K562 (cell line): Measurements from ENCODE around the gene NMUR1. TPM values are rescaled to one million over a fixed set of nuclear protein-coding genes. Genes with fewer than 3 reads are reported as not detected.

Source experiments
- BRD4 ChIP-seq: fragments of 200-600 bp; sonication (generic); IDR thresholded peaks from 2 replicates; pipeline ENCODE4 v1.6.1; 2017; ENCODE audit warnings: inconsistent platforms
- CREM ChIP-seq: IDR thresholded peaks from 2 replicates; pipeline ENCODE4 v1.6.1; 2014; ENCODE audit warnings: antibody characterized with exemption, low read depth
- HSF4 ChIP-seq: fragments of 250-450 bp; sonication (Bioruptor Pico); IDR thresholded peaks from 2 replicates; pipeline ENCODE4 v2.1.2; 2022; ENCODE audit warnings: mild to moderate bottlenecking, moderate library complexity, borderline replicate concordance
- KDM4B ChIP-seq, 2 experiments: fragments of 450-650 bp in 1 of 2; sonication (generic) in 1 of 2; IDR thresholded peaks; 2 replicates each; pipeline ENCODE4 v1.6.1; 2016 to 2017; ENCODE audit warnings: borderline replicate concordance in 2 of 2, antibody characterized with exemption in 1 of 2, low read depth in 1 of 2, mild to moderate bottlenecking in 1 of 2
- MYNN ChIP-seq, 2 experiments: sonication (generic); formaldehyde crosslinking in 1 of 2; IDR thresholded peaks; 2 replicates each; pipeline versions ENCODE4 v1.5.0 to v1.6.1; 2016 to 2020; ENCODE audit warnings: antibody characterized with exemption in 1 of 2, missing genetic modification reagents in 1 of 2
- NCOA2 ChIP-seq, 2 experiments: fragments of 450-650 bp; IDR thresholded peaks; 2 replicates each; pipeline ENCODE4 v1.6.1; 2018; ENCODE audit warnings: mild to moderate bottlenecking in 2 of 2, moderate library complexity in 1 of 2; ENCODE audit not compliant: partially characterized antibody in 2 of 2
- POLR2G ChIP-seq: fragments of 200-400 bp; formaldehyde crosslinking; IDR thresholded peaks from 2 replicates; pipeline ENCODE4 v1.6.1; 2017; ENCODE audit warnings: low read depth, mild to moderate bottlenecking, antibody characterized with exemption, low read length, moderate library complexity
- SIRT6 ChIP-seq: IDR thresholded peaks from one replicate; pipeline ENCODE4 v1.6.1; 2012; ENCODE audit warnings: low read depth, mild to moderate bottlenecking, control low read depth, inconsistent platforms, low read length, moderate library complexity
- U2AF1 ChIP-seq: fragments of 200-400 bp; formaldehyde crosslinking; optimal IDR thresholded peaks from 2 replicates; pipeline ENCODE3; 2017; ENCODE audit warnings: mild to moderate bottlenecking, low read depth, low read length, moderate library complexity
- ZNF263 ChIP-seq: sonication (generic); formaldehyde crosslinking; IDR thresholded peaks from 2 replicates; pipeline ENCODE4 v1.8.0; 2022; ENCODE audit warnings: mild to moderate bottlenecking, missing genetic modification reagents, borderline replicate concordance
- ZNF644 ChIP-seq: fragments of 200-800 bp; sonication (Bioruptor generic); IDR thresholded peaks from 2 replicates; pipeline ENCODE4 v1.6.1; 2016; ENCODE audit warnings: low read depth, missing genetic modification characterization, missing compliant biosample characterization
- polyA plus RNA-seq, 8 experiments: library from polyadenylated mRNA; depleted of rRNA in 4 of 8; stranded (reverse) in 5 of 8; unstranded in 3 of 8; fragments of >200 nt; fragmentation: Nextera tagmentation in 2 of 8; fragmentation: Illumina TruSeq in 1 of 8; extraction: Ambion mirVana in 2 of 8; extraction: Trizol in 1 of 8; gene quantifications; 2 replicates each; pipeline versions ENCODE4 v1.2.1 to v1.2.3, GENCODE V29; 2011 to 2014; ENCODE audit warnings: inconsistent platforms in 1 of 8, missing spikeins in 1 of 8
- total RNA-seq, 7 experiments: library from RNA; depleted of rRNA in 6 of 7; stranded (reverse); fragments of >200 nt in 6 of 7; fragmentation: Illumina TruSeq in 2 of 7; extraction: Trizol in 2 of 7; gene quantifications; 2 replicates each; pipeline versions ENCODE4 v1.2.1 to v1.2.3, GENCODE V29; 2011 to 2021; ENCODE audit warnings: low replicate concordance in 1 of 7
- TF ChIP-seq, protein P1 (sequence below): IDR thresholded peaks from 2 replicates; pipeline ENCODE4 v1.6.1; 2011; ENCODE audit warnings: borderline replicate concordance, low read depth, mild to moderate bottlenecking, moderate library complexity, low read length; ENCODE audit not compliant: insufficient read depth, poor library complexity, severe bottlenecking
- TF ChIP-seq, protein P2 (sequence below): sonication (generic); formaldehyde crosslinking; IDR thresholded peaks from 2 replicates; pipeline ENCODE4 v1.8.1; 2023; ENCODE audit warnings: mild to moderate bottlenecking, missing genetic modification reagents, moderate library complexity
- TF ChIP-seq, protein P3 (sequence below), 3 experiments: IDR thresholded peaks in 2 of 3; conservative IDR thresholded peaks in 1 of 3; 2 replicates each; pipeline ENCODE4 v1.5.1; 2011 to 2012; ENCODE audit warnings: low read length in 3 of 3, mild to moderate bottlenecking in 3 of 3, control low read depth in 2 of 3, improper control_type of control experiment in 1 of 3, inconsistent platforms in 1 of 3, low read depth in 1 of 3, mixed read lengths in 1 of 3, moderate library complexity in 1 of 3; ENCODE audit not compliant: insufficient read depth in 2 of 3
- TF ChIP-seq, protein P4 (sequence below): fragments of 250-450 bp; sonication (Bioruptor Pico); IDR thresholded peaks from 2 replicates; pipeline ENCODE4 v1.4.0; 2020; ENCODE audit warnings: borderline replicate concordance
- TF ChIP-seq, protein P5 (sequence below): sonication (generic); formaldehyde crosslinking; IDR thresholded peaks from 2 replicates; pipeline ENCODE4 v1.8.0; 2022; ENCODE audit warnings: missing genetic modification reagents, mild to moderate bottlenecking, moderate library complexity, borderline replicate concordance
- TF ChIP-seq, protein P6 (sequence below): IDR thresholded peaks from 3 replicates; pipeline ENCODE4 v1.6.1; 2011; ENCODE audit warnings: borderline replicate concordance, mild to moderate bottlenecking; ENCODE audit not compliant: insufficient read length, insufficient read depth

NMUR1 gene
- total and polyA plus RNA-seq, 9 of the 15 experiments (the other 6 are each of a cell fraction or from before 2014, with no cell fraction given) = 0.01 to 0.27 (median 0.15) TPM

DNA sequence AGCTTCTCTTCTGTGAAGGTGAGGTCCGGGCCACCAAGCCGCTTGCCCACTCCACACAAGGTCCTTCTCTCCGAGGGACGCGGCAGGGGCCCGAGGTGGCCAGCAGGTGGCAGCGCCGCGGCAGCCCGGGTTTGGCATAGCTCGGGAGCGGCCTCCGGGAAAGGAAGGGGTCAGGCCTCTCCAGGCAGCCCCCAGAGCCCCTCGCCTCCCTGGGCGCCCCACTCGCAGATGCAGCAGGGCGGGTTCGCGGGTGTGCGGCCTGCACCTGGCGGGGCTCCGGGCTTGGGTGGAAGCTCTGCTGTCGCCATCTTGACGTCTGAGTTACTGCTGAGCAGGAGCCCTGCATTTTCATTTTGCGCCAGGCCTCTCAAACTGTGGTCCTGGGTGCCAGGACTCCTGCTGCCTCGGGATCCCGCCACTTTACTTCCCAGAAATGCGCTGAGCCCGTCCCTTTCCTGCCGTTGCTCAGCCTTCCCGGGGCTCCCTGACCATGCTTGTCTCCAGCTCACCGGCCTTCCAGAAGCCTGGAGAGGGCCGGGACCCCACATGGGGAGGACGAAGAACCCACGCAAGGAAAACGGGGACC is 47.3 kb downstream of the NMUR1 start (continued):
- TF ChIP-seq, protein P1, sequence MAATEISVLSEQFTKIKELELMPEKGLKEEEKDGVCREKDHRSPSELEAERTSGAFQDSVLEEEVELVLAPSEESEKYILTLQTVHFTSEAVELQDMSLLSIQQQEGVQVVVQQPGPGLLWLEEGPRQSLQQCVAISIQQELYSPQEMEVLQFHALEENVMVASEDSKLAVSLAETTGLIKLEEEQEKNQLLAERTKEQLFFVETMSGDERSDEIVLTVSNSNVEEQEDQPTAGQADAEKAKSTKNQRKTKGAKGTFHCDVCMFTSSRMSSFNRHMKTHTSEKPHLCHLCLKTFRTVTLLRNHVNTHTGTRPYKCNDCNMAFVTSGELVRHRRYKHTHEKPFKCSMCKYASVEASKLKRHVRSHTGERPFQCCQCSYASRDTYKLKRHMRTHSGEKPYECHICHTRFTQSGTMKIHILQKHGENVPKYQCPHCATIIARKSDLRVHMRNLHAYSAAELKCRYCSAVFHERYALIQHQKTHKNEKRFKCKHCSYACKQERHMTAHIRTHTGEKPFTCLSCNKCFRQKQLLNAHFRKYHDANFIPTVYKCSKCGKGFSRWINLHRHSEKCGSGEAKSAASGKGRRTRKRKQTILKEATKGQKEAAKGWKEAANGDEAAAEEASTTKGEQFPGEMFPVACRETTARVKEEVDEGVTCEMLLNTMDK = peak; percentile 3
- TF ChIP-seq, protein P2, sequence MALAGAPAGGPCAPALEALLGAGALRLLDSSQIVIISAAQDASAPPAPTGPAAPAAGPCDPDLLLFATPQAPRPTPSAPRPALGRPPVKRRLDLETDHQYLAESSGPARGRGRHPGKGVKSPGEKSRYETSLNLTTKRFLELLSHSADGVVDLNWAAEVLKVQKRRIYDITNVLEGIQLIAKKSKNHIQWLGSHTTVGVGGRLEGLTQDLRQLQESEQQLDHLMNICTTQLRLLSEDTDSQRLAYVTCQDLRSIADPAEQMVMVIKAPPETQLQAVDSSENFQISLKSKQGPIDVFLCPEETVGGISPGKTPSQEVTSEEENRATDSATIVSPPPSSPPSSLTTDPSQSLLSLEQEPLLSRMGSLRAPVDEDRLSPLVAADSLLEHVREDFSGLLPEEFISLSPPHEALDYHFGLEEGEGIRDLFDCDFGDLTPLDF (CRISPR knock-in tag) = no peak
- no peak for TF ChIP-seq HSF4 (CRISPR knock-in tag)
- no peak for TF ChIP-seq MYNN (IDR thresholded peaks at IDR 0.05)
- no peak for TF ChIP-seq MYNN (CRISPR knock-in tag; IDR thresholded peaks at IDR 0.05)
- TF ChIP-seq, protein P3, sequence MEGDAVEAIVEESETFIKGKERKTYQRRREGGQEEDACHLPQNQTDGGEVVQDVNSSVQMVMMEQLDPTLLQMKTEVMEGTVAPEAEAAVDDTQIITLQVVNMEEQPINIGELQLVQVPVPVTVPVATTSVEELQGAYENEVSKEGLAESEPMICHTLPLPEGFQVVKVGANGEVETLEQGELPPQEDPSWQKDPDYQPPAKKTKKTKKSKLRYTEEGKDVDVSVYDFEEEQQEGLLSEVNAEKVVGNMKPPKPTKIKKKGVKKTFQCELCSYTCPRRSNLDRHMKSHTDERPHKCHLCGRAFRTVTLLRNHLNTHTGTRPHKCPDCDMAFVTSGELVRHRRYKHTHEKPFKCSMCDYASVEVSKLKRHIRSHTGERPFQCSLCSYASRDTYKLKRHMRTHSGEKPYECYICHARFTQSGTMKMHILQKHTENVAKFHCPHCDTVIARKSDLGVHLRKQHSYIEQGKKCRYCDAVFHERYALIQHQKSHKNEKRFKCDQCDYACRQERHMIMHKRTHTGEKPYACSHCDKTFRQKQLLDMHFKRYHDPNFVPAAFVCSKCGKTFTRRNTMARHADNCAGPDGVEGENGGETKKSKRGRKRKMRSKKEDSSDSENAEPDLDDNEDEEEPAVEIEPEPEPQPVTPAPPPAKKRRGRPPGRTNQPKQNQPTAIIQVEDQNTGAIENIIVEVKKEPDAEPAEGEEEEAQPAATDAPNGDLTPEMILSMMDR (IDR thresholded peaks at IDR 0.05 in 2 of 3, conservative IDR thresholded peaks at IDR 0.05 in 1 of 3; ENCODE audit: insufficient read depth in 2 of 3, low read depth in 1 of 3, low read length in 3 of 3) = peak; percentile 68 to 76 (median 75)
- TF ChIP-seq U2AF1 = no peak
- TF ChIP-seq, protein P4, sequence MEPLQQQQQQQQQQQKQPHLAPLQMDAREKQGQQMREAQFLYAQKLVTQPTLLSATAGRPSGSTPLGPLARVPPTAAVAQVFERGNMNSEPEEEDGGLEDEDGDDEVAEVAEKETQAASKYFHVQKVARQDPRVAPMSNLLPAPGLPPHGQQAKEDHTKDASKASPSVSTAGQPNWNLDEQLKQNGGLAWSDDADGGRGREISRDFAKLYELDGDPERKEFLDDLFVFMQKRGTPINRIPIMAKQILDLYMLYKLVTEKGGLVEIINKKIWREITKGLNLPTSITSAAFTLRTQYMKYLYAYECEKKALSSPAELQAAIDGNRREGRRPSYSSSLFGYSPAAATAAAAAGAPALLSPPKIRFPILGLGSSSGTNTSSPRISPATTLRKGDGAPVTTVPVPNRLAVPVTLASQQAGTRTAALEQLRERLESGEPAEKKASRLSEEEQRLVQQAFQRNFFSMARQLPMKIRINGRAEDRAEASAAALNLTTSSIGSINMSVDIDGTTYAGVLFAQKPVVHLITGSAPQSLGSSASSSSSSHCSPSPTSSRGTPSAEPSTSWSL = no peak
- no peak for TF ChIP-seq KDM4B (IDR thresholded peaks at IDR 0.05; ENCODE audit: borderline replicate concordance in 2 of 2, low read depth in 1 of 2)
- TF ChIP-seq NCOA2 (IDR thresholded peaks at IDR 0.05; ENCODE audit: partially characterized antibody in 2 of 2) = no peak
- TF ChIP-seq ZNF263 (CRISPR knock-in tag) = no peak
- TF ChIP-seq, protein P5, sequence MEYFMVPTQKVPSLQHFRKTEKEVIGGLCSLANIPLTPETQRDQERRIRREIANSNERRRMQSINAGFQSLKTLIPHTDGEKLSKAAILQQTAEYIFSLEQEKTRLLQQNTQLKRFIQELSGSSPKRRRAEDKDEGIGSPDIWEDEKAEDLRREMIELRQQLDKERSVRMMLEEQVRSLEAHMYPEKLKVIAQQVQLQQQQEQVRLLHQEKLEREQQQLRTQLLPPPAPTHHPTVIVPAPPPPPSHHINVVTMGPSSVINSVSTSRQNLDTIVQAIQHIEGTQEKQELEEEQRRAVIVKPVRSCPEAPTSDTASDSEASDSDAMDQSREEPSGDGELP = no peak
- no peak for TF ChIP-seq BRD4
- TF ChIP-seq, protein P6, sequence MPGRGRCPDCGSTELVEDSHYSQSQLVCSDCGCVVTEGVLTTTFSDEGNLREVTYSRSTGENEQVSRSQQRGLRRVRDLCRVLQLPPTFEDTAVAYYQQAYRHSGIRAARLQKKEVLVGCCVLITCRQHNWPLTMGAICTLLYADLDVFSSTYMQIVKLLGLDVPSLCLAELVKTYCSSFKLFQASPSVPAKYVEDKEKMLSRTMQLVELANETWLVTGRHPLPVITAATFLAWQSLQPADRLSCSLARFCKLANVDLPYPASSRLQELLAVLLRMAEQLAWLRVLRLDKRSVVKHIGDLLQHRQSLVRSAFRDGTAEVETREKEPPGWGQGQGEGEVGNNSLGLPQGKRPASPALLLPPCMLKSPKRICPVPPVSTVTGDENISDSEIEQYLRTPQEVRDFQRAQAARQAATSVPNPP = no peak
- TF ChIP-seq SIRT6 = no peak
- TF ChIP-seq CREM = no peak
- TF ChIP-seq ZNF644 (tag) = no peak
- TF ChIP-seq POLR2G = peak; percentile 60
